HG02885 (cell line): ENCODE results near the gene VPS4A.
A peak's percentile ranks its signal among the peaks of the same experiment; 100 is the strongest.

ENCODE experiments used
- ATAC-seq: cut with Tn5 transposase; IDR thresholded peaks from one replicate; pipeline ENCODE4 v1.9.1; 2021; ENCODE audit warnings: mild to moderate bottlenecking; ENCODE audit not compliant: unreplicated experiment, poor library complexity

VPS4A gene

GRCh38 chr16:69302301-69302700 lies 8.8 kb upstream of the VPS4A start:
- ATAC-seq = no peak

GRCh38 chr16:69306031-69306430 lies 5.1 kb upstream of the VPS4A start:
- no peak for ATAC-seq

GRCh38 chr16:69307091-69307490 lies 4.1 kb upstream of the VPS4A start:
- ATAC-seq = no peak

DNA sequence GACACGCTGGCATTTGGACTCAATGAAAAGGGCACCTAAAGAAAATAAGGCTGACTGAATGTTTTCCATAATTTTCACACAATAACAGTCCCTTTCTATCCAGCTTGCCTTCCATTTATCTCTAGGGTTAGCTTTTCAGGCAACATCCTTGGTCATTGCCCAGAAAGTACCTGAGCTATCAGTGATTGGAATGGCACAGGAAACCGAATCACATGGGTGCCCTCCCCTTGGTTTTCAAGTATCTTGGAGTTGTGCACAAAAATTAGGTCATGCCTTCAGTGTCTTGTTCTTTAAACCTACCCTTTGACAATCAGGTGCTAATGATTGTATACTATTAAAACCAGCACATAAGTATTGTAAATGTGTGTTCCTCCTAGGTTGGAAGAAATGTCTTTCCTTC lies 3.3 kb upstream of the VPS4A start:
- no peak for ATAC-seq

DNA sequence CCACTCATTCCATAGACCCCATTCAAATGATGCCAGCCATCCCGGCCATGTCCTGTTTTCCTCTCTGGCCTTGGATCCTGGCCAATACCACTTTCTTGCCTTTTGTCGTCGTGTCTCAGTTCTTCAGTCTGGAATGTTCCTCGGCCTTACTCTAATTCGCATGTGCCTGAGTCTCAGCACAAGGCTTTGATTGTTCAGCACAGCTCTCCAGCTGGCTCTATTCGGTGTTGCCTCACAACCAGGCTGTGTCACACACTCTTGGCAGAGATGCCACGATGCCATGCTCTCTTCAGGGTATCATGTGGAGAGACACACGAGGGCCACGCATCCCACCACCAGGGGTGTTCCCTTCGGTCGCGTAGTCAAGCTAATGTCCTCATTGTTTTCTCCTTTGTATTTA lies 1.8 kb upstream of the VPS4A start:
- no peak for ATAC-seq

DNA sequence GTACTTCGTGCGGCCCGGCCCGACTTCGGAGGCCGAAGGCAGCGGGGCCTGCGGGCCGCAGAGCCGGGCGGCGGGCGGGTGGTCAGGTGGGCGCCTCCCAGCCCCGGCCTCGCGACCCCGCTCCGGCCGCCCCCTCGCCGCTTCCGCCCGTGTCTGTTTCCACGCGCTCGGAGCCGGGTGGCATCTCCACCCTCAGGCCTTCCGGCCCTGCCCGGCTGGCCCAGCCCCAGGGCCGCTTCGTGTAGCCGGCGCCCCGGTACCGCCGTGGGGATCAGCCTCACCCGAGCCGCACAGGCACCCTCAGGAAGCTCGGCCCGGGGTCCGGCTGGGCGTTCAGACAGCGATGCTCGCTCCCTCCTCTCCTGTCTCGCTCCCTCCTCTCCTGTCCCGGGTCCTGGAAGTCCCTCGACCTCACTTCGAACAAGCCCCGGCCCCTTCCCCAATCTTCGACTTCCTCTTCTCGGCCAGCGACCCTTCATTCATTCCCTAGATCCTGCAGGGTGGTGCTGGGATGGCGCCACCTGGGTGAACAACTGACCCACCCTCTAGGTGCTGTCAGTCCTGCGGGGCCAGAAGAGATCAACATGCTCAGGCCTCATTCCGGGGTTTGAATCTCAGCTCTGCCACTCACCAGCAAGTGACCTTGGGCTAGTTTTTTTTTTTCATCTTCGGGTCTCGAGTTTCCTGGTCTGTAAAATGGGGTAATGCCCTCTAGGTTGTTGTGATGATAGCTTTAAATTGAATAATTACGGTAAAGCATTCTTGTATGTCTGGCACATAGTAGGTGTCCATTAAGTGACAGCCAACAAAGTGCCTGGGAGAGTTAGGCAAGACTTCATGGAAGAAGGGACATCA lies 610 bp downstream of the VPS4A start:
- peak; percentile 49 for ATAC-seq

DNA sequence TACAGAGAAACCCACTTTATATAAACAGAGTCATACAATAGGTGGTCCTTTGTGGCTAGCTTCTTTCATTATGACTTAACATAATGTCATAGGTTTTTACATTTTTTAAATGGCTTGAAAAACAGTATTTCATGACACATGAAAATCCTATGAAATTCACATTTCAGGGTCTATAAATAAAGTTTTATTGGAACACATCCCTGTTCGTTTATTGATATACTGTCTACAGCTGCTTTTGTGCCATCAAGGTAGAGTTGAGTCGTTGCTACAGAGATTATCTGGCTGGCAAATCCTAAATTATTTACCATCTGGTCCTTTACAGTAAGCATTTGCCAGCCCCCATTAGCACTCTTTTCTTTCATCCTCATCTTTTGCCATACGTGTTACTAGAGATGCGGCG lies 2.3 kb downstream of the VPS4A start:
- no peak for ATAC-seq

- ATAC-seq = no peak
Measured at GRCh38 chr16:69314534-69314933, 3.4 kb downstream of the VPS4A start.

DNA sequence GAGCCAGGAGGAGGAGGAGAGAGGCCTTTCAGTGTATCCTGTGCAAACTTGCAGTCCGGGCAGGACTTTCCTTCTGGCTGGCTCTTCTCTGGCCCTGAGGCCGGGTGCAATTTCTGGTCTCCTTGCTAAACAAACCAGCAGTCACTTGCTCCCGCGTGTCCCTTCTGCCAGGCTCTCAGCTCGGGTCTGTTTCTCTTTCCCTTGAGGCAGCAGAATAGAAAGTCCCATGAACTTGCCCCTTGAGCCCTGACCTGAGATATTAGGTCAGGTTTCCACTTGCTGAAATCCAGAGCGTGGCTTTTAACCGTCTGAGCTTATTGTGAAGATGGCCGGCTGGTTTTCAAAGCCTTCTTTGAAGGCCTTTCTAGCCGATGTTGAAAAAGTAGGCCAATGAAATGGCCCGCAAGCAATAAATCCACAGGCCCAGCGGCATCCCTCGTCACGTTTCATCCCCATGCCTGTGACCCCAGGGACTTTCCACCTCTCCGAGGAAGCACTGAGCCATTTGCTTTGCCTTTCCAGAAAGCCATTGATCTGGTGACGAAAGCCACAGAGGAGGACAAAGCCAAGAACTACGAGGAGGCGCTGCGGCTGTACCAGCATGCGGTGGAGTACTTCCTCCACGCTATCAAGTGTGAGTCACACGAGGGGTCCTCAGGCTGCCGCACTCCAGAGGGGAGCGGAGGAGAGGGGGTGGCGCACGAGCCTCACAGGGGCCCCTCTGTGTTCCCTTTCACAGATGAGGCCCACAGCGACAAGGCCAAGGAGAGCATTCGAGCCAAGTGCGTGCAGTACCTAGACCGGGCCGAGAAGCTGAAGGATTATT lies 4.5 kb downstream of the VPS4A start:
- ATAC-seq = no peak

GRCh38 chr16:69316595-69317034 lies 5.5 kb downstream of the VPS4A start:
- no peak for ATAC-seq

DNA sequence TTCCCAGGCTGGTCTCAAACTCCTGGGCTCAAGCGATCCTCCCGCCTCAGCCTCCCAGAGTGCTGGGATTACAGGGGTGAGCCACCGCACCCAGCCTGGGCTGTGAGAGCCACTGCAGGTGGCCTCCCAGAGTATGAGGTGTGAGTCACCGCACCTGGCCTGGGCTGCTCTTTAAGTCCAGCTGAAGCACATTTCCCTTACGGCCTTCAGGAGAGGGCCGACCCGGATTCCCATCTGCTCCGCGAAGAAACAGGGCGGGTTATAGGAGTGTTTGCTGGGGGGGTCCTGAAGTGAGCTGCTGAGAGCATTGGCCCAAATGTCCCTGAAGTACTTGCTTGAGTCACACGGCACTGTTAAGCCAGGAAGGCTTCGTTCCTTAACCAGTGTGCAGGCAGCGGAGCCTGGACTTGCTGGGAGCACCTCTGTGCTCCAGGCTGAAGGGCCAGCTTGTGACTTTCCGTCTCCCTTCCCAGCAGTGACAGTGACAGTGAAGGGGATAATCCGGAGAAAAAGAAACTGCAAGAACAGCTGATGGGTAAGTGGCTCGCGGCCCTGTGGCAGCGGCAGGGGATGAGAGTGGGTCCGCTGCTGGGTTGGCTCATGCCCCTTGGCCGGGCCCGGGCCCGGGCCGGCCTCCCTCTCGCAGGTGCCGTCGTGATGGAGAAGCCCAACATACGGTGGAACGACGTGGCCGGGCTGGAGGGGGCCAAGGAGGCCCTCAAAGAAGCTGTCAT lies 7.2 kb downstream of the VPS4A start:
- ATAC-seq = no peak

DNA sequence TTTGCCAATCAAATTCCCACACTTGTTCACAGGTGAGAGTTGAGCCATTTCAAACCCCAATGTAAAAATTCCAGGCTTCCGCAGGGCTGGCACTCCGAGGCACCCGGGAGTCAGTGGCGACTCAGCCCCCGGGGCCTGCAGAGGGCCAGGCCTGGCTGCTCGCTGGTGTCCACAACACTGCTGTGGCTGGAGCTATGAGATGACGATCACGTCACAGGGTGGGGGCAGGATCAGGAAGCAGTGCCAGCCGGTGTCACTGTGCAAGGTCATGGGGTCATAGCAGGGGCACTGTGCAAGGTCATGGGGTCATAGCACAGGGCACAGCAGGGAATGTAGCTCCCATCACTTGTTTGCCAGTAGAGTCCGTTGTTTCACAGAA lies 7.8 kb downstream of the VPS4A start:
- no peak for ATAC-seq

- ATAC-seq = no peak
Measured at GRCh38 chr16:69319381-69319780, 8.2 kb downstream of the VPS4A start.

DNA sequence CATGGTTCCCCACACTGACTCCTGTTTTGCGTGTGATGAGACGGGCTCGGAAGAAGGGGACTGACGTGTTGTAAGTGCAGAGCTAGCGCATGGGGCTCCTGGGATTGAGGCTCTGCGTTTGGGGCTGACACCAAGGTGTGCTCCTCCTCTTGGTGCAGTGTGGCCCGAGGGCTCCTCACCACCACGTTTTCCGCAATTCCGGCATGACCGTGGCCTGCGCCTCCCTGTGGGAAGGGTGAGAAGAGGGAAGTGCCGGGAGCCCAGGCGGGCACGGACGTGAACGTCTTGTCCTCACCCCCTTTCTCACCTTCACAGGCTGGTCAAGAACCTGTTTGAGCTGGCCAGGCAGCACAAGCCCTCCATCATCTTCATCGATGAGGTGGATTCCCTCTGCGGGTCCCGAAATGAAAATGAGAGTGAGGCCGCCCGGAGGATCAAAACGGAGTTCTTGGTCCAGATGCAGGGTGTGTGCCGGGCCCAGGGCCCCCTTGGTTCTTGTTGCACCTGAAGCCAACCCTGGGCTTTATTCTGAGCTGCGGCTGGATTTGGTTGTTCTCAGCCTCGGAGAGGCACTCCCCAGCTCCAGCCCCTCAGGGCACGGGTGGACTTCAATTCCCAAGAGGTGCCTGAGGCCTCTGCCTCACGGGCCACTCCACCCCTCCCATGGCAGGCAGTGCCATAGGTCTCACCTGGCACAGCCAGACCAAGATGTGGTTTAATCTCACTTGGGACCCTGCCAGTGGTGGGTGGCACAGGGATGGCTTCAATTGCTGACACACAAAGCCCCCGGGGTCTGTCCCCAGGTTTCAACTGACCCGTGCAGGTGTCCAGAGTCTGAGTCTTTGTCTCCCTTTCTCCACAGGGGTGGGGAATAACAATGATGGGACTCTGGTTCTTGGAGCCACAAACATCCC lies 8.9 kb downstream of the VPS4A start:
- ATAC-seq = no peak

- no peak for ATAC-seq
Measured at GRCh38 chr16:69320740-69321073, 9.6 kb downstream of the VPS4A start.

DNA sequence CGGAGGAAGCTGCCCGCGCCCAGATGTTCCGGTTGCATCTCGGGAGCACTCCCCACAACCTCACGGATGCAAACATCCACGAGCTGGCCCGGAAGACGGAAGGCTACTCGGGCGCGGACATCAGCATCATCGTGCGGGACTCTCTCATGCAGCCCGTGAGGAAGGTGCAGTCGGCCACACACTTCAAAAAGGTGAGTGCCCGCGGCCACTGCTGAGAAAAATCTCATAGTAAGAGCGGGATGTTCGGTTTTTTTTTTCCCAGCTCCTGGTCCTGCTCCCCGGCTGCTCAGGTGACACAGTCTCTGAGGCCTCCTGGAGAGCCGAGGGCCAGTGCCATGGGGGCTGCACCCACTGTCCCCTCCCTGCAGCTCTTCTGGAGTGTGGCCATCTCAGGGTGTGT lies 9.9 kb downstream of the VPS4A start:
- no peak for ATAC-seq

DNA sequence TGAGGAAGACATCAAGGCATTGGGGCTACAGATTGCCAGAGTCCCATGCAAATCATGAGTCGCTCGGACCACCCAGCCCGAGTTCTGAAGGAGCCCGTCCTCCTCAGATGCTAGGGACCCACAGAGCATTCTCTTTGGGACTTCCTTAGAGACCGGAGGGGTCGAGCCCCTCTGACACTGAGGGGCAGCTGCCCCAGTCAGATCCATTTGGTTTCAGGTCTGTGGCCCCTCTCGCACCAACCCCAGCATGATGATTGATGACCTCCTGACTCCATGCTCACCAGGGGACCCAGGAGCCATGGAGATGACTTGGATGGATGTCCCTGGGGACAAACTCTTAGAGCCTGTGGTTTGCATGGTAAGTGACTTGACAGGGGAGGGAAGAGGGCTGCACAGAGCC lies 11.2 kb downstream of the VPS4A start:
- no peak for ATAC-seq

- no peak for ATAC-seq
Measured at GRCh38 chr16:69323415-69323814, 12.3 kb downstream of the VPS4A start.

DNA sequence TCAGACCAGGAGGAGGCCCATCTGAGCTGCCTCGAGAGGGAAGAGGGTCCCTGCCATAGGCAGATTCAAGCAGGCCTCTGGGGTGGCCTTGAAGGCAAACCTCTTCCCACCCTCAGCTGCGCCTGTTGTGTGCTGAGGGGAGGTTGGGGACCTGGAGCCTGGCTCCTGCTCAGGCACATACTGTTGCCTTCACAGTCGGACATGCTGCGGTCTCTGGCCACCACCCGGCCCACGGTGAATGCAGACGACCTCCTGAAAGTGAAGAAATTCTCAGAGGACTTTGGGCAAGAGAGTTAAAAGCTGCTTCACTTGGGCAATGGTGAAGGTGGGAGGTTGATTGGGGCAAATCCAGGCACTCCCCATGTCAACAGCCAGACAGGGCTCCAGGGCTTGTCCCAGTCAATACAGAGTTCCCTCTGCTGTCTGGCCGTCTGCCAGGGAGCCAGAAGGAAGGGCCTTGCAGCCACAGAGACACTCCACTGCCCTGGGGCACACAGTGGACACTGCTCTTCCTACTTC lies 12.9 kb downstream of the VPS4A start:
- no peak for ATAC-seq
